Measurements from ENCODE around the gene CTBP2. TPM values are rescaled to one million over a fixed set of nuclear protein-coding genes. Genes with fewer than 3 reads are reported as not detected.

CTBP2 gene
- total and polyA plus RNA-seq, 2 of the 13 experiments (the other 11 are each of a cell fraction or from before 2014, with no cell fraction given) = 0.08 TPM; not detected in 1

- TF ChIP-seq BCLAF1 (IDR thresholded peaks at IDR 0.05) (no peak), ZSCAN12 (CRISPR knock-in tag; IDR thresholded peaks at IDR 0.05) (no peak), ZNF562 (CRISPR knock-in tag; IDR thresholded peaks at IDR 0.05; ENCODE audit: borderline replicate concordance) (no peak), ZNF879 (CRISPR knock-in tag; IDR thresholded peaks at IDR 0.05) (no peak), HDAC1 (CRISPR knock-in tag; IDR thresholded peaks at IDR 0.05) (no peak), NAIF1 (CRISPR knock-in tag; IDR thresholded peaks at IDR 0.05; ENCODE audit: borderline replicate concordance) (no peak), ZNF431 (CRISPR knock-in tag; IDR thresholded peaks at IDR 0.05; ENCODE audit: borderline replicate concordance, low read depth) (no peak), SMAD3 (CRISPR knock-in tag; IDR thresholded peaks at IDR 0.05) (no peak)
These were observed 15.4 kb upstream of the CTBP2 start (continued) for GRCh38 chr10:125175807-125176206.

- ATAC-seq (no peak), DNase-seq (ENCODE audit: low spot score) (no peak), FAIRE-seq (no peak)
- Histone ChIP-seq H3K4me3 (replicated peaks in 1 of 3; ENCODE audit: insufficient read depth in 1 of 3, low read depth in 2 of 3, low read length in 3 of 3) (no peak overlapping the region), H3K9ac (ENCODE audit: insufficient read depth, low read depth, low read length) (no peak overlapping the region), H3K4me1 (ENCODE audit: insufficient read depth, low read length) (no peaks in the 10 kb centered on the region), H2AFZ (ENCODE audit: low read length) (no peak overlapping the region), H3K27me3 (ENCODE audit: control insufficient read depth in 1 of 2, insufficient read depth in 2 of 2, low read length in 2 of 2) (peaks cover 4 to 20% of the 10 kb centered on the region in 2 experiments; a peak in 3 of 5 replicates), H3K27ac (ENCODE audit: extremely low read length, insufficient read depth, low read length) (no peak overlapping the region), H3K4me2 (ENCODE audit: low read depth, low read length) (no peak overlapping the region), H3K9me3 (ENCODE audit: low read length) (no peaks in the 10 kb centered on the region), H3K79me2 (ENCODE audit: insufficient read depth, low read length) (no peaks in the 10 kb centered on the region), H3K36me3 (replicated peaks in 1 of 2; ENCODE audit: control insufficient read depth in 1 of 2, insufficient read depth in 2 of 2, low read length in 2 of 2) (no peaks in the 10 kb centered on the region), H4K20me1 (ENCODE audit: insufficient read depth, low read length) (no peaks in the 10 kb centered on the region)
- intact Hi-C loops (cut with micrococcal nuclease; ENCODE audit: unreplicated experiment) = no loop called here
- 15% methylated on average over 9 of the region's 9 CpGs for WGBS (ENCODE audit: low lambda C conversion rate)
- in situ Hi-C loops (cut with HindIII; ENCODE audit: extremely low pct_ligation_motif_present, low pct_unique_long_range_greater_than_20kb) = no loop called here
- TF ChIP-seq GTF3A (CRISPR knock-in tag; conservative IDR thresholded peaks at IDR 0.05) = no peak
- no TSS peak for BruUV-seq (replicated peaks)
- ChIA-PET POLR2A (no interaction called here), CTCF (ENCODE audit: low intra/inter-chr PET ratio, low total read pairs) (no interaction called here)
These were observed 14.0 kb upstream of the CTBP2 start for GRCh38 chr10:125174360-125174759.

Data from HepG2 (cell line).